Measurements from ENCODE around the gene BCKDK. TPM values are rescaled to one million over a fixed set of nuclear protein-coding genes. Genes with fewer than 3 reads are reported as not detected.
A peak's percentile ranks its signal among the peaks of the same experiment; 100 is the strongest.

BCKDK gene
- total RNA-seq, 1 experiment from 2014 or later, result 58.3 TPM

- TF ChIP-seq, protein P1, sequence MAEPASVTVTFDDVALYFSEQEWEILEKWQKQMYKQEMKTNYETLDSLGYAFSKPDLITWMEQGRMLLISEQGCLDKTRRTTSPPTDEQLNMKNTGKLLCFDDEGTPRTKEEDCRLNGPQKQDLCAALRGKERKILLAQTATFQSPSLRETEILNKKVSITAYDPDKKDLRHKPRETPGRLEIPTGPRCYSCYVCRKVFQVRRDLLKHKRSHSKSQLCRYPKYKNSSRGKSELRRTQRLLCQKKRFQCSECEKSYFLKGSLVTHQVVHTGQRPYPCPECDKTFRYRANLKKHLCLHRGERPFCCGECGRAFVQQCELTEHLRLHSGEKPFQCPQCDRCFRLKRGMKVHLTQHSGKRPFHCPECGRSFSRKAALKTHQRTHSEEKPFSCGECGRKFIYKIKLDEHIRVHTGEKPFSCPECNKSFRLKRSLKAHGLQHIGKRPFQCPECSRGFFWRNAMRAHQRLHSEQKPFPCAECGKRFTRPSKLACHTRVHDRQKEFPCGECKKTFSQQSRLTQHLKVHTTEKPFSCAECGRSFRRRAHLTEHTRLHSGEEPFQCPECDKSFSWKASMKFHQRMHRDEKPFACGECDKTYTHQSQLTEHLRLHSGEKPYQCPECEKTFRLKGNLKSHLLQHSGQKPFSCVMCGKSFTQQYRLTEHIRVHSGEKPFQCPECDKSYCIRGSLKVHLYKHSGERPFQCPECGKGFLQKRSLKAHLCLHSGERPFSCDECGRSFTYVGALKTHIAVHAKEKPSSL (CRISPR knock-in tag; conservative IDR thresholded peaks at IDR 0.05), result no peak
- TF ChIP-seq PRRX2 (CRISPR knock-in tag; IDR thresholded peaks at IDR 0.05) (no peak), ZNF263 (CRISPR knock-in tag; IDR thresholded peaks at IDR 0.05; ENCODE audit: low read depth) (no peak), ZNF416 (CRISPR knock-in tag; IDR thresholded peaks at IDR 0.05) (no peak), EMX1 (CRISPR knock-in tag; IDR thresholded peaks at IDR 0.05) (no peak), SOX15 (CRISPR knock-in tag; IDR thresholded peaks at IDR 0.05) (no peak), MXD4 (CRISPR knock-in tag; IDR thresholded peaks at IDR 0.05; ENCODE audit: borderline replicate concordance) (no peak), ATF3 (CRISPR knock-in tag; conservative IDR thresholded peaks at IDR 0.05) (no peak), JUN (CRISPR knock-in tag; IDR thresholded peaks at IDR 0.05) (no peak), TCF7 (CRISPR knock-in tag; IDR thresholded peaks at IDR 0.05; ENCODE audit: low read depth) (no peak)
- TF ChIP-seq, protein P2, sequence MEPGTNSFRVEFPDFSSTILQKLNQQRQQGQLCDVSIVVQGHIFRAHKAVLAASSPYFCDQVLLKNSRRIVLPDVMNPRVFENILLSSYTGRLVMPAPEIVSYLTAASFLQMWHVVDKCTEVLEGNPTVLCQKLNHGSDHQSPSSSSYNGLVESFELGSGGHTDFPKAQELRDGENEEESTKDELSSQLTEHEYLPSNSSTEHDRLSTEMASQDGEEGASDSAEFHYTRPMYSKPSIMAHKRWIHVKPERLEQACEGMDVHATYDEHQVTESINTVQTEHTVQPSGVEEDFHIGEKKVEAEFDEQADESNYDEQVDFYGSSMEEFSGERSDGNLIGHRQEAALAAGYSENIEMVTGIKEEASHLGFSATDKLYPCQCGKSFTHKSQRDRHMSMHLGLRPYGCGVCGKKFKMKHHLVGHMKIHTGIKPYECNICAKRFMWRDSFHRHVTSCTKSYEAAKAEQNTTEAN (CRISPR knock-in tag; IDR thresholded peaks at IDR 0.05), result no peak
- TF ChIP-seq, protein P3, sequence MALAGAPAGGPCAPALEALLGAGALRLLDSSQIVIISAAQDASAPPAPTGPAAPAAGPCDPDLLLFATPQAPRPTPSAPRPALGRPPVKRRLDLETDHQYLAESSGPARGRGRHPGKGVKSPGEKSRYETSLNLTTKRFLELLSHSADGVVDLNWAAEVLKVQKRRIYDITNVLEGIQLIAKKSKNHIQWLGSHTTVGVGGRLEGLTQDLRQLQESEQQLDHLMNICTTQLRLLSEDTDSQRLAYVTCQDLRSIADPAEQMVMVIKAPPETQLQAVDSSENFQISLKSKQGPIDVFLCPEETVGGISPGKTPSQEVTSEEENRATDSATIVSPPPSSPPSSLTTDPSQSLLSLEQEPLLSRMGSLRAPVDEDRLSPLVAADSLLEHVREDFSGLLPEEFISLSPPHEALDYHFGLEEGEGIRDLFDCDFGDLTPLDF (CRISPR knock-in tag; IDR thresholded peaks at IDR 0.05), result no peak
- TF ChIP-seq, protein P4, sequence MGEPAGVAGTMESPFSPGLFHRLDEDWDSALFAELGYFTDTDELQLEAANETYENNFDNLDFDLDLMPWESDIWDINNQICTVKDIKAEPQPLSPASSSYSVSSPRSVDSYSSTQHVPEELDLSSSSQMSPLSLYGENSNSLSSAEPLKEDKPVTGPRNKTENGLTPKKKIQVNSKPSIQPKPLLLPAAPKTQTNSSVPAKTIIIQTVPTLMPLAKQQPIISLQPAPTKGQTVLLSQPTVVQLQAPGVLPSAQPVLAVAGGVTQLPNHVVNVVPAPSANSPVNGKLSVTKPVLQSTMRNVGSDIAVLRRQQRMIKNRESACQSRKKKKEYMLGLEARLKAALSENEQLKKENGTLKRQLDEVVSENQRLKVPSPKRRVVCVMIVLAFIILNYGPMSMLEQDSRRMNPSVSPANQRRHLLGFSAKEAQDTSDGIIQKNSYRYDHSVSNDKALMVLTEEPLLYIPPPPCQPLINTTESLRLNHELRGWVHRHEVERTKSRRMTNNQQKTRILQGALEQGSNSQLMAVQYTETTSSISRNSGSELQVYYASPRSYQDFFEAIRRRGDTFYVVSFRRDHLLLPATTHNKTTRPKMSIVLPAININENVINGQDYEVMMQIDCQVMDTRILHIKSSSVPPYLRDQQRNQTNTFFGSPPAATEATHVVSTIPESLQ (CRISPR knock-in tag; IDR thresholded peaks at IDR 0.05), result no peak
Observed at GRCh38 chr16:31088459-31089183, 19.6 kb upstream of the BCKDK start, which contains the start of gene PRSS53 (continued).

GRCh38 chr16:31089199-31089598 lies 19.0 kb upstream of the BCKDK start:
- no peak for TF ChIP-seq NFYB (CRISPR knock-in tag; conservative IDR thresholded peaks at IDR 0.05; ENCODE audit: low read depth)
- no peak for TF ChIP-seq FOXP1 (CRISPR knock-in tag; IDR thresholded peaks at IDR 0.05; ENCODE audit: borderline replicate concordance)
- TF ChIP-seq ZNF263 (CRISPR knock-in tag; IDR thresholded peaks at IDR 0.05; ENCODE audit: low read depth), result no peak
- no peak for TF ChIP-seq E2F5 (CRISPR knock-in tag; IDR thresholded peaks at IDR 0.05)
- TF ChIP-seq, protein P5, sequence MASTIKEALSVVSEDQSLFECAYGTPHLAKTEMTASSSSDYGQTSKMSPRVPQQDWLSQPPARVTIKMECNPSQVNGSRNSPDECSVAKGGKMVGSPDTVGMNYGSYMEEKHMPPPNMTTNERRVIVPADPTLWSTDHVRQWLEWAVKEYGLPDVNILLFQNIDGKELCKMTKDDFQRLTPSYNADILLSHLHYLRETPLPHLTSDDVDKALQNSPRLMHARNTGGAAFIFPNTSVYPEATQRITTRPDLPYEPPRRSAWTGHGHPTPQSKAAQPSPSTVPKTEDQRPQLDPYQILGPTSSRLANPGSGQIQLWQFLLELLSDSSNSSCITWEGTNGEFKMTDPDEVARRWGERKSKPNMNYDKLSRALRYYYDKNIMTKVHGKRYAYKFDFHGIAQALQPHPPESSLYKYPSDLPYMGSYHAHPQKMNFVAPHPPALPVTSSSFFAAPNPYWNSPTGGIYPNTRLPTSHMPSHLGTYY (CRISPR knock-in tag; IDR thresholded peaks at IDR 0.05), result no peak
- TF ChIP-seq CTCF (IDR thresholded peaks at IDR 0.05), result no peak
- TF ChIP-seq ZNF396 (CRISPR knock-in tag; IDR thresholded peaks at IDR 0.05; ENCODE audit: borderline replicate concordance), result no peak
- TF ChIP-seq, protein P6, sequence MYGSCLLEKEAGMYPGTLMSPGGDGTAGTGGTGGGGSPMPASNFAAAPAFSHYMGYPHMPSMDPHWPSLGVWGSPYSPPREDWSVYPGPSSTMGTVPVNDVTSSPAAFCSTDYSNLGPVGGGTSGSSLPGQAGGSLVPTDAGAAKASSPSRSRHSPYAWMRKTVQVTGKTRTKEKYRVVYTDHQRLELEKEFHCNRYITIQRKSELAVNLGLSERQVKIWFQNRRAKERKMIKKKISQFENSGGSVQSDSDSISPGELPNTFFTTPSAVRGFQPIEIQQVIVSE (CRISPR knock-in tag; IDR thresholded peaks at IDR 0.05; ENCODE audit: borderline replicate concordance), result no peak
- peak overlapping the region; percentile 49; the same call in 1 of the 2 replicates for H3K27ac Mint-ChIP-seq
- H3K4me3 Mint-ChIP-seq, result no peak overlapping the region
- peaks cover 8% of the 10 kb centered on the region; the same call in 1 of the 2 replicates for H3K4me1 Mint-ChIP-seq
- H3K27me3 Mint-ChIP-seq (ENCODE audit: low read depth), result no peaks in the 10 kb centered on the region
- DNase-seq (ENCODE audit: low spot score), result no peak
- no peak for ATAC-seq
- ChIA-PET CTCF (interaction anchor here (0.6 kb wide), 1 partner anchor 47 kb away, joined by 3 read pairs; no protein-coding TSS in a partner anchor), POLR2A (no interaction called here)
- peaks cover 12% of the 10 kb centered on the region for H3K36me3 Mint-ChIP-seq
- H3K9me3 Mint-ChIP-seq, result no peaks in the 10 kb centered on the region

All from WTC11 (cell line).